ENCODE measurements around the gene TLN1. TPM values are rescaled to one million over a fixed set of nuclear protein-coding genes. Genes with fewer than 3 reads are reported as not detected.
A peak's percentile ranks its signal among the peaks of the same experiment; 100 is the strongest.

Gene TLN1
- total and polyA plus RNA-seq, 3 experiments from 2014 or later: 161 to 249 (median 248) TPM

DNA sequence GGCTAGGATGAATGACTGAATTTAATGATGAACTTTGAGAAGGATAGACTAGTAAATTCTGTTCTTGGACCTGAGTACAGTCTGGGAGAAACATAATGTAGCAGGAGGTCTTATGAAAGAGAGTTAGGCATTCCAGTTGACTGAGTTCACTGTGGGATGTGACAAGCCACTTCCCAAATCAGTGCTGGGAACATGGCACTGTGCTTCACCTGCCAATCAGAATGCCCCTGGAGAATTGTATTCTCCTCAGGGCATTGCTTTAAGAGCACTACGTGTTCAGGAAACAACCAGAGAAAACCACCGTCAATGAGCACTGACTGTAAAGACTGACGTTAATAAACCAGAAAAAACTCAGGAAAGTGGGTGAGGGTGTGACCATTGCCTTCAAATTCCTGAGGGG lies 72.7 kb downstream of the TLN1 start:
- DNase-seq: no peak
- H3K27ac Mint-ChIP-seq: peak overlapping the region; percentile 94 to 100 (median 98)
- peaks cover 67% of the 10 kb centered on the region for H3K4me1 ChIP-seq (ENCODE audit: insufficient read depth, low read length)
- H3K27me3 ChIP-seq (ENCODE audit: insufficient read depth, low read length, poor library complexity, severe bottlenecking): no peaks in the 10 kb centered on the region
- H3K9me3 ChIP-seq (ENCODE audit: low read length): no peaks in the 10 kb centered on the region
- CTCF ChIA-PET: interaction anchor here (0.9 to 10.0 kb wide), 21 partner anchors 7 to 556 kb away, joined by 3 to 162 read pairs (median 10); partner anchors contain the start of genes ARHGEF39, CD72, CREB3 and SIT1
- H3K27ac ChIP-seq (ENCODE audit: low read depth, low read length): no peak overlapping the region
- peak overlapping the region; percentile 84 to 97 (median 92) for H3K4me3 Mint-ChIP-seq
- H3K4me1 Mint-ChIP-seq: peaks cover 75 to 88% (median 85%) of the 10 kb centered on the region in 3 donors
- peaks cover 11 to 29% (median 13%) of the 10 kb centered on the region in 3 donors for H3K36me3 Mint-ChIP-seq
- H3K27me3 Mint-ChIP-seq: peaks cover 4 to 10% of the 10 kb centered on the region in 2 donors
- POLR2A ChIA-PET: interaction anchor here (1.2 to 5.1 kb wide), 5 partner anchors 10 to 72 kb away, joined by 3 to 53 read pairs (median 6); partner anchors contain the start of genes CREB3 and TLN1
- peak overlapping the region; percentile 90 for H3K4me3 ChIP-seq (ENCODE audit: low read length)
- peaks cover 0 to 6% (median 4%) of the 10 kb centered on the region in 5 donors for H3K9me3 Mint-ChIP-seq
- peaks cover 10% of the 10 kb centered on the region for H3K36me3 ChIP-seq (ENCODE audit: insufficient read depth, low read length)

DNA sequence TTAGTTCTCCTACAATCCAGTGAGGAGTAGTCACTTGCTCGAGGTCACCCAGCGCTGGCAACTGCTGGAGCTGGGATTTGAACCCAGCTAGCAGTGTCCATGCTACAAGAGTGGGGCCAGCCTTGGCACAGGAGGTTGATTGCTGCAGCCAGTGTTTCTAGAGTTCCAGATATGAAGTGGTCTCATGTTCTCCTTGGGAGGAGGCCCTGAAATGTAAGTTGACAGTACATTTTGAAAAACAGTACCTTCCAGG lies 73.1 kb downstream of the TLN1 start:
- H3K4me1 Mint-ChIP-seq: peaks cover 72 to 88% (median 84%) of the 10 kb centered on the region in 3 donors
- H3K4me3 Mint-ChIP-seq: peak overlapping the region; percentile 84 to 97 (median 92)
- H3K36me3 Mint-ChIP-seq: peaks cover 11 to 29% (median 13%) of the 10 kb centered on the region in 3 donors
- ChIA-PET POLR2A (interaction anchor here (1.2 to 5.1 kb wide), 9 partner anchors 10 to 73 kb away, joined by 3 to 53 read pairs (median 6); partner anchors contain the start of genes CREB3, TESK1 and TLN1), CTCF (interaction anchor here (0.9 to 10.0 kb wide), 22 partner anchors 7 to 556 kb away, joined by 3 to 162 read pairs (median 10); partner anchors contain the start of genes ARHGEF39, CD72, CREB3 and SIT1)
- H3K9me3 ChIP-seq (ENCODE audit: low read length): no peaks in the 10 kb centered on the region
- peaks cover 4 to 10% of the 10 kb centered on the region in 2 donors for H3K27me3 Mint-ChIP-seq
- peak overlapping the region; percentile 94 to 100 (median 98) for H3K27ac Mint-ChIP-seq
- H3K9me3 Mint-ChIP-seq: peaks cover 0 to 6% (median 4%) of the 10 kb centered on the region in 5 donors
- DNase-seq: no peak
- no peaks in the 10 kb centered on the region for H3K27me3 ChIP-seq (ENCODE audit: insufficient read depth, low read length, poor library complexity, severe bottlenecking)
- H3K27ac ChIP-seq (ENCODE audit: low read depth, low read length): peak overlapping the region; percentile 99
- H3K4me3 ChIP-seq (ENCODE audit: low read length): peak overlapping the region; percentile 90
- H3K36me3 ChIP-seq (ENCODE audit: insufficient read depth, low read length): peaks cover 10% of the 10 kb centered on the region
- H3K4me1 ChIP-seq (ENCODE audit: insufficient read depth, low read length): peaks cover 69% of the 10 kb centered on the region

GRCh38 chr9:35658137-35658967 lies 73.6 kb downstream of the TLN1 start, which contains the start of gene CCDC107:
CCDC107 (plus strand) TSS chr9:35658292; CDS start chr9:35658380, 88 bp downstream.
- peaks cover 11 to 29% (median 13%) of the 10 kb centered on the region in 3 donors for H3K36me3 Mint-ChIP-seq
- ChIA-PET CTCF (interaction anchor here (0.9 to 10.0 kb wide), 31 partner anchors 8 to 555 kb away, joined by 3 to 162 read pairs (median 7); partner anchors contain the start of genes ARHGEF39, CD72, CREB3 and GBA2), POLR2A (interaction anchor here (0.6 to 5.1 kb wide), 14 partner anchors 9 to 73 kb away, joined by 3 to 53 read pairs (median 6); partner anchors contain the start of genes CREB3, TESK1 and TLN1)
- H3K4me1 ChIP-seq (ENCODE audit: insufficient read depth, low read length): peaks cover 65% of the 10 kb centered on the region
- H3K4me3 Mint-ChIP-seq: peak within 1 kb of the TSS; percentile 84 to 97 (median 92)
- peaks cover 10% of the 10 kb centered on the region for H3K36me3 ChIP-seq (ENCODE audit: insufficient read depth, low read length)
- peaks cover 4 to 10% of the 10 kb centered on the region in 2 donors for H3K27me3 Mint-ChIP-seq
- no peaks in the 10 kb centered on the region for H3K27me3 ChIP-seq (ENCODE audit: insufficient read depth, low read length, poor library complexity, severe bottlenecking)
- no peaks in the 10 kb centered on the region for H3K9me3 ChIP-seq (ENCODE audit: low read length)
- H3K4me3 ChIP-seq (ENCODE audit: low read length): peak within 1 kb of the TSS; percentile 90
- peak within 1 kb of the TSS; percentile 99 for H3K27ac ChIP-seq (ENCODE audit: low read depth, low read length)
- H3K4me1 Mint-ChIP-seq: peaks cover 67 to 86% (median 79%) of the 10 kb centered on the region in 3 donors
- DNase-seq: peak; percentile 79 to 89 (median 87)
- H3K9me3 Mint-ChIP-seq: peaks cover 0 to 6% (median 4%) of the 10 kb centered on the region in 5 donors
- H3K27ac Mint-ChIP-seq: peak within 1 kb of the TSS; percentile 97 to 100 (median 99)

- peaks cover 60% of the 10 kb centered on the region for H3K4me1 ChIP-seq (ENCODE audit: insufficient read depth, low read length)
Observed at GRCh38 chr9:35657546-35658136, 74.4 kb downstream of the TLN1 start, which contains the start of gene RMRP. RMRP (minus strand) TSS chr9:35658019.

DNA sequence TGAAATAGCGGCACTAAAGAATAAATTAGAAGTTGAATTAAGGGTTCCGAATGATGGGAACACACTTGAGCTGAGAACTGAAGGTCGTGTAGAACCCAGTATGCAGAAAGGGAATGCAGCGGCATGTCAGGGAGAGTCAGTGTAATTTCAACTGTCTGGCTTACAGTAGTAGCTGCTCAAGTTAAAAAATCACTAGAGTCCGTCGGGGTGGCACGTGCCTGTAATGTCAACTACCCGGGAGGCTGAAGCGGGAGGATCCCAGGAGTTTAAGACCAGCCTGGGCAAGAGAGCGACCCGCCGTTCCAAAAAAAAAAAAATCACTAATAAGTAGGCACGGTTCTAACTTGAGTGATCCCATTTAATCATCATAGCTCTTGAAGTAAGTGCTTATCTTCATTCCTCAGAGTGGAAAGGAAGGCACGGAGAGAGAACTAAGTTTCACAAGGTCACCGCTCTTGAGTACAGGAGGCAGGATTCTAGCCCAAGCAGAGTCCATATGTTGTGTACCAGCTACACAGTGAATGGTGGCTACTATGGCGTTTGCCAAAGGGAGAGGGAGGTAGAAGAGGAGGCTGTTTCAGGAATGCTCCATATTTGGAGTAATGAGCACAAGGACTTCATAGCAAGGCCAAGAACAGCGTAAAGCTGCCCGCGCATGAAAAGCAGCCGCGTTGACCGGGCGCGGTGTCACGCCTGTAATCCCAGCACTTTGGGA lies 75.0 kb downstream of the TLN1 start:
- Histone ChIP-seq H3K4me1 (ENCODE audit: insufficient read depth, low read length) (peaks cover 59% of the 10 kb centered on the region), H3K4me3 (ENCODE audit: low read length) (peak overlapping the region; percentile 90), H3K9me3 (ENCODE audit: low read length) (no peaks in the 10 kb centered on the region), H3K36me3 (ENCODE audit: insufficient read depth, low read length) (peaks cover 10% of the 10 kb centered on the region), H3K27me3 (ENCODE audit: insufficient read depth, low read length, poor library complexity, severe bottlenecking) (no peaks in the 10 kb centered on the region), H3K27ac (ENCODE audit: low read depth, low read length) (peak overlapping the region; percentile 99)
- CTCF ChIA-PET: interaction anchor here (0.9 to 10.0 kb wide), 18 partner anchors 9 to 225 kb away, joined by 3 to 162 read pairs (median 12); partner anchors contain the start of genes ARHGEF39, CD72, CREB3 and GBA2
- H3K4me3 Mint-ChIP-seq: peak overlapping the region; percentile 84 to 97 (median 92)
- peaks cover 4 to 9% of the 10 kb centered on the region in 2 donors for H3K27me3 Mint-ChIP-seq
- peaks cover 56 to 75% (median 67%) of the 10 kb centered on the region in 3 donors for H3K4me1 Mint-ChIP-seq
- peak overlapping the region; percentile 97 to 100 (median 99) for H3K27ac Mint-ChIP-seq
- peaks cover 0 to 6% (median 4%) of the 10 kb centered on the region in 5 donors for H3K9me3 Mint-ChIP-seq
- H3K36me3 Mint-ChIP-seq: peaks cover 11 to 29% (median 13%) of the 10 kb centered on the region in 3 donors
- DNase-seq: no peak
- POLR2A ChIA-PET: interaction anchor here (0.6 to 5.1 kb wide), 7 partner anchors 10 to 102 kb away, joined by 3 to 53 read pairs (median 8); partner anchors contain the start of genes CREB3 and TLN1

More at GRCh38 chr9:35657546-35658136, 74.4 kb downstream of the TLN1 start, which contains the start of gene RMRP:
- Histone ChIP-seq H3K36me3 (ENCODE audit: insufficient read depth, low read length) (peaks cover 10% of the 10 kb centered on the region), H3K9me3 (ENCODE audit: low read length) (no peaks in the 10 kb centered on the region), H3K4me3 (ENCODE audit: low read length) (peak within 1 kb of the TSS; percentile 90), H3K27ac (ENCODE audit: low read depth, low read length) (peak within 1 kb of the TSS; percentile 99), H3K27me3 (ENCODE audit: insufficient read depth, low read length, poor library complexity, severe bottlenecking) (no peaks in the 10 kb centered on the region)
- ChIA-PET CTCF (interaction anchor here (0.9 to 10.0 kb wide), 28 partner anchors 9 to 555 kb away, joined by 3 to 162 read pairs (median 8); partner anchors contain the start of genes ARHGEF39, CD72, CREB3 and GBA2), POLR2A (interaction anchor here (0.6 to 5.1 kb wide), 13 partner anchors 11 to 74 kb away, joined by 3 to 53 read pairs (median 6); partner anchors contain the start of genes CREB3, TESK1 and TLN1)
- H3K27ac Mint-ChIP-seq: peak within 1 kb of the TSS; percentile 97 to 100 (median 99)
- H3K4me1 Mint-ChIP-seq: peaks cover 61 to 79% (median 72%) of the 10 kb centered on the region in 3 donors
- H3K4me3 Mint-ChIP-seq: peak within 1 kb of the TSS; percentile 84 to 97 (median 92)
- peaks cover 0 to 6% (median 4%) of the 10 kb centered on the region in 5 donors for H3K9me3 Mint-ChIP-seq
- peak; percentile 76 to 94 (median 91) for DNase-seq
- peaks cover 4 to 9% of the 10 kb centered on the region in 2 donors for H3K27me3 Mint-ChIP-seq
- peaks cover 11 to 29% (median 13%) of the 10 kb centered on the region in 3 donors for H3K36me3 Mint-ChIP-seq

GRCh38 chr9:35656348-35656747 lies 75.6 kb downstream of the TLN1 start:
- peak in 2 of 5 donors; percentile 18 to 22 for DNase-seq
- Histone ChIP-seq H3K36me3 (ENCODE audit: insufficient read depth, low read length) (peaks cover 10% of the 10 kb centered on the region), H3K4me3 (ENCODE audit: low read length) (no peak overlapping the region), H3K27me3 (ENCODE audit: insufficient read depth, low read length, poor library complexity, severe bottlenecking) (no peaks in the 10 kb centered on the region), H3K4me1 (ENCODE audit: insufficient read depth, low read length) (peaks cover 59% of the 10 kb centered on the region), H3K9me3 (ENCODE audit: low read length) (no peaks in the 10 kb centered on the region), H3K27ac (ENCODE audit: low read depth, low read length) (no peak overlapping the region)
- Mint-ChIP-seq H3K36me3 (peaks cover 8 to 26% (median 9%) of the 10 kb centered on the region in 3 donors), H3K27ac (peak overlapping the region; percentile 97 to 100 (median 99)), H3K9me3 (peaks cover 0 to 6% (median 4%) of the 10 kb centered on the region in 5 donors), H3K4me3 (peak overlapping the region; percentile 38 to 97 (median 92)), H3K4me1 (peaks cover 57 to 75% (median 67%) of the 10 kb centered on the region in 3 donors), H3K27me3 (peaks cover 4 to 9% of the 10 kb centered on the region in 2 donors)
- ChIA-PET POLR2A (interaction anchor here (0.6 to 5.1 kb wide), 6 partner anchors 10 to 103 kb away, joined by 4 to 53 read pairs (median 6); partner anchors contain the start of genes CREB3 and TLN1), CTCF (interaction anchor here (0.9 to 10.0 kb wide), 13 partner anchors 10 to 226 kb away, joined by 3 to 162 read pairs (median 12); partner anchors contain the start of genes ARHGEF39, CD72, CREB3 and HINT2)
